Ecto neural progenitor cell (in vitro differentiated cells): ENCODE data around the gene ZNF75A.
"Not testable (repeated sequence)": the region's sequence is repeated elsewhere in the genome, so short reads cannot be mapped to it uniquely, and the experiment has no call there.

Experiments
- DNase-seq: peaks from one replicate; pipeline ENCODE4 v3.0.0-alpha.2; 2018; ENCODE audit warnings: low spot score

The ZNF75A gene

GRCh38 chr16:3305109-3306068 is at the start of gene ZNF75A, which contains the start of gene TIGD7:
Gene ZNF75A, plus strand, starts transcription at chr16:3305497. Its CDS starts 2,932 bp downstream, at chr16:3308429.
Gene TIGD7, minus strand, starts transcription at chr16:3305430. Its CDS starts 4,816 bp downstream, at chr16:3300614.
- peak; percentile 90 for DNase-seq

GRCh38 chr16:3256146-3256865 is 49.0 kb upstream of the ZNF75A start, which contains the start of gene MEFV:
Gene MEFV, minus strand, starts transcription at chr16:3256633. Its CDS starts 46 bp downstream, at chr16:3256587.
- no peak for DNase-seq

GRCh38 chr16:3256866-3257465 is 48.3 kb upstream of the ZNF75A start:
- DNase-seq: no peak

- DNase-seq: no peak
Observed at GRCh38 chr16:3259836-3260235, 45.5 kb upstream of the ZNF75A start.

- no peak for DNase-seq
Observed at GRCh38 chr16:3262517-3262916, 42.8 kb upstream of the ZNF75A start.

GRCh38 chr16:3264137-3265036 is 40.9 kb upstream of the ZNF75A start:
- peak; percentile 99 for DNase-seq

- no peak for DNase-seq
Observed at GRCh38 chr16:3266873-3267537, 38.3 kb upstream of the ZNF75A start.

GRCh38 chr16:3268294-3268693 is 37.0 kb upstream of the ZNF75A start:
- DNase-seq: no peak

- DNase-seq: not testable (repeated sequence)
Observed at GRCh38 chr16:3270718-3271117, 34.6 kb upstream of the ZNF75A start.

- DNase-seq: not testable (repeated sequence)
Observed at GRCh38 chr16:3271281-3271680, 34.0 kb upstream of the ZNF75A start.

- DNase-seq: no peak
Observed at GRCh38 chr16:3274490-3274889, 30.8 kb upstream of the ZNF75A start.

- no peak for DNase-seq
Observed at GRCh38 chr16:3274947-3275346, 30.4 kb upstream of the ZNF75A start.

- DNase-seq: no peak
Observed at GRCh38 chr16:3276679-3277078, 28.6 kb upstream of the ZNF75A start.

- no peak for DNase-seq
Observed at GRCh38 chr16:3281222-3281820, 24.0 kb upstream of the ZNF75A start.

GRCh38 chr16:3282103-3282729 is 23.1 kb upstream of the ZNF75A start:
- DNase-seq: no peak

GRCh38 chr16:3282730-3283542 is 22.4 kb upstream of the ZNF75A start, which contains the start of gene ZNF263:
Gene ZNF263, plus strand, starts transcription at chr16:3283491. Its CDS starts 328 bp downstream, at chr16:3283819.
- peak; percentile 97 for DNase-seq

GRCh38 chr16:3283543-3284447 is 21.5 kb upstream of the ZNF75A start:
- DNase-seq: no peak

- no peak for DNase-seq
Observed at GRCh38 chr16:3285131-3285530, 20.2 kb upstream of the ZNF75A start.
